ENCODE results near the gene RNF150. TPM values are rescaled to one million over a fixed set of nuclear protein-coding genes. Genes with fewer than 3 reads are reported as not detected.

RNF150 gene
- total RNA-seq, 4 donors from 2014 or later = 1.6 to 21.2 (median 4.9) TPM

DNA sequence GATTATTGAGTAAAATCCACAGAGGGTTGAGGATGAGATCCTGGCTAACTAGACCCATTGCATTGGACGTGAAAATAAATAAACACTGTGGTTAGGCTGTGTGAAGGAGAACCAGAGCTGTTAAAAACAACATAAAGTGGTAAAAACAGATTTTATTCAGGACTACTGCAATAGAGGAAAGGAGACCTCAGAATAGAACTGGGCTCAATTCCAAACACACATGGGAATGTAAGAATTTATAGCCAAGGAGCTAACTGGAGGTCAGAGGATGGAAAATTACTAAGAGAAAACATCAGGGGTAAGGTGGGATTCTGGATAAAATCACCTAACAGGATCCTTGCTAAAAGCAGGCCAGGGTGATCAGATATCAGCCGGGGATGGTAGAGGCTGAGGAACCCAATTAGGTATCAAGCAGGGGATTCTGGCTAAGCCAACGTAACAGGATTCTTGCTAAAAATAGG is 112.4 kb downstream of the RNF150 start:
- peak overlapping the region in 1 of 4 donors; percentile 1 for H3K27ac ChIP-seq
- H3K27me3 ChIP-seq = no peaks in the 10 kb centered on the region
- peaks cover 16 to 26% of the 10 kb centered on the region in 2 donors for H3K4me1 ChIP-seq
- intact Hi-C loops (cut with DNase I; ENCODE audit: low total_unique reads) = no loop called here
- no peak for ATAC-seq
- H3K9me3 ChIP-seq = no peaks in the 10 kb centered on the region
- TF ChIP-seq POLR2A (IDR thresholded peaks at IDR 0.05) (no peak), CTCF (IDR thresholded peaks at IDR 0.05 in 4 of 5, conservative IDR thresholded peaks at IDR 0.05 in 1 of 5) (no peak)
- no peaks in the 10 kb centered on the region for H3K36me3 ChIP-seq
- no peak overlapping the region for H3K4me3 ChIP-seq
- no peak for DNase-seq
- in situ Hi-C loops (cut with MboI; ENCODE audit: low sequenced_read_pairs in 4 of 4) = no loop called here

- intact Hi-C loops (cut with DNase I; ENCODE audit: low total_unique reads) = no loop called here
- DNase-seq = no peak
Observed at GRCh38 chr4:141019768-141020167, 113.5 kb downstream of the RNF150 start.

GRCh38 chr4:141016117-141016798 is 117.0 kb downstream of the RNF150 start:
- intact Hi-C loops (cut with DNase I; ENCODE audit: low total_unique reads) = no loop called here
- Histone ChIP-seq H3K4me1 (peaks cover 13 to 19% of the 10 kb centered on the region in 2 donors), H3K9me3 (no peaks in the 10 kb centered on the region), H3K4me3 (no peak overlapping the region), H3K36me3 (no peaks in the 10 kb centered on the region), H3K27me3 (no peaks in the 10 kb centered on the region), H3K27ac (no peak overlapping the region)
- in situ Hi-C loops (cut with MboI; ENCODE audit: low sequenced_read_pairs in 4 of 4) = no loop called here
- no peak for ATAC-seq
- TF ChIP-seq POLR2A (IDR thresholded peaks at IDR 0.05) = no peak
- TF ChIP-seq CTCF (IDR thresholded peaks at IDR 0.05 in 4 of 5, conservative IDR thresholded peaks at IDR 0.05 in 1 of 5) = no peak
- no peak for DNase-seq

More at GRCh38 chr4:141019768-141020167, 113.5 kb downstream of the RNF150 start:
- in situ Hi-C loops (cut with MboI; ENCODE audit: low sequenced_read_pairs in 4 of 4) = no loop called here
- Histone ChIP-seq H3K27me3 (no peaks in the 10 kb centered on the region), H3K36me3 (no peaks in the 10 kb centered on the region), H3K4me3 (no peak overlapping the region), H3K4me1 (peaks cover 16 to 26% of the 10 kb centered on the region in 2 donors), H3K27ac (no peak overlapping the region), H3K9me3 (no peaks in the 10 kb centered on the region)
- no peak for TF ChIP-seq CTCF (IDR thresholded peaks at IDR 0.05 in 4 of 5, conservative IDR thresholded peaks at IDR 0.05 in 1 of 5)
- no peak for TF ChIP-seq POLR2A (IDR thresholded peaks at IDR 0.05)
- no peak for ATAC-seq

DNA sequence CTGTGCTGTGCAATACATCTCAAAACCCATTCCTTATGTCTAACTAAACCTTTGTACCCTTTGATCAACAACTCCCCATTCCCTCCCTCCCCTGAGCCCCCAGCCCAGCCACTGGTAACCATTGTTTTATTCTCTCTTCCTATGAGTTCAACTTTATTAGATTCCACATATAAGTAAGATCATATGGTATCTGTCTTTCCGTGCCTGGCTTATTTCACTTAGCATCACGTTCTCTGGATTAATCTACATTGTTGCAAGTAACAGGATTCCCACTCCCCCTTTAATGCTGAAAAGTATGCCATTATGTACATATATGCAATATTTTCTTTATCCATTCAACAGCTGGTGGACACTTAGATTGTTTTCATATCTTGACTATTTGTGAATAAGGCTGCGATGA is 119.4 kb downstream of the RNF150 start:
- H3K4me3 ChIP-seq = no peak overlapping the region
- peaks cover 0 to 13% of the 10 kb centered on the region in 2 donors for H3K4me1 ChIP-seq

More for the DNA sequence above, 119.4 kb downstream of the RNF150 start:
- TF ChIP-seq POLR2A (IDR thresholded peaks at IDR 0.05) (no peak), CTCF (IDR thresholded peaks at IDR 0.05 in 4 of 5, conservative IDR thresholded peaks at IDR 0.05 in 1 of 5) (no peak)
- intact Hi-C loops (cut with DNase I; ENCODE audit: low total_unique reads) = no loop called here
- DNase-seq = no peak
- no peaks in the 10 kb centered on the region for H3K27me3 ChIP-seq
- no peak overlapping the region for H3K27ac ChIP-seq
- no peak for ATAC-seq
- in situ Hi-C loops (cut with MboI; ENCODE audit: low sequenced_read_pairs in 4 of 4) = no loop called here
- H3K9me3 ChIP-seq = no peaks in the 10 kb centered on the region
- no peaks in the 10 kb centered on the region for H3K36me3 ChIP-seq
